ENCODE measurements around the gene NEURL1B.

DNA sequence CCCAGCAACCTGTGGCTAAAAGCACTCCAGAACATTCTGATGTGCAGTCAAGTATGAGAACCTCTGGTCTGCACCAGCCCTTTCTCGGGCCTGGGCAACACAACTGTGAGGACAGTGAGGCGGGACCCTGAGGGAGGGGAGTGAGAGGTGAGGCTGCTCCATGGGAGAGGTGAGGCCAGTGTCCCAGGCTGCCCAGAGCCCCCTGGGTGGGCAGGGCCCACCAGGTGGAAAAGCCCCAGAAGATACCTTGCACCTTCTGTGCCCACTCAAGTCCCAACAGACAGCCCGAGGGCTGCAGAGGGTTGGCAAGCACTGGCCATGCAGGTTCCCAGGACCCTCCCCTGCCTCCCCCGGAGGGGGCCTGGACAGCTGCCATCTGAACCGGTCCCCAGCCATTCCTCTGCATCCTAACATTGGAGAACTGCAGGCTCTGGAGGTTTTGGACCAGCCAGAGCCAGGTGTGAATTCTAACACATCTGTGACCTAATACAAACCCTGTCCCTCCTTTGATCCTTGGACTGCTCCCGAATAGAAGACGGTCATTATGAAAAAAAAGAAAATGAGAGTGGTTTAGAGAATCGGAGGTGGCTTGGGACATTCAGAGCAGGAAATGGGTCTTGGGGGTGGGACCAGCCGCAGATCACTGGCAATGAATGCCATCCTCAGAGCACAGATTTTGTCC, 72.9 kb downstream of the NEURL1B start:
- TF ChIP-seq, protein P1, sequence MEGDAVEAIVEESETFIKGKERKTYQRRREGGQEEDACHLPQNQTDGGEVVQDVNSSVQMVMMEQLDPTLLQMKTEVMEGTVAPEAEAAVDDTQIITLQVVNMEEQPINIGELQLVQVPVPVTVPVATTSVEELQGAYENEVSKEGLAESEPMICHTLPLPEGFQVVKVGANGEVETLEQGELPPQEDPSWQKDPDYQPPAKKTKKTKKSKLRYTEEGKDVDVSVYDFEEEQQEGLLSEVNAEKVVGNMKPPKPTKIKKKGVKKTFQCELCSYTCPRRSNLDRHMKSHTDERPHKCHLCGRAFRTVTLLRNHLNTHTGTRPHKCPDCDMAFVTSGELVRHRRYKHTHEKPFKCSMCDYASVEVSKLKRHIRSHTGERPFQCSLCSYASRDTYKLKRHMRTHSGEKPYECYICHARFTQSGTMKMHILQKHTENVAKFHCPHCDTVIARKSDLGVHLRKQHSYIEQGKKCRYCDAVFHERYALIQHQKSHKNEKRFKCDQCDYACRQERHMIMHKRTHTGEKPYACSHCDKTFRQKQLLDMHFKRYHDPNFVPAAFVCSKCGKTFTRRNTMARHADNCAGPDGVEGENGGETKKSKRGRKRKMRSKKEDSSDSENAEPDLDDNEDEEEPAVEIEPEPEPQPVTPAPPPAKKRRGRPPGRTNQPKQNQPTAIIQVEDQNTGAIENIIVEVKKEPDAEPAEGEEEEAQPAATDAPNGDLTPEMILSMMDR (conservative IDR thresholded peaks at IDR 0.05; ENCODE audit: low read length), result no peak
- TF ChIP-seq EZH2phosphoT487 (IDR thresholded peaks at IDR 0.05; ENCODE audit: borderline replicate concordance, low read depth, low read length), result no peak
